H9 (cell line): ENCODE measurements around the gene BCHE. TPM values are rescaled to one million over a fixed set of nuclear protein-coding genes. Genes with fewer than 3 reads are reported as not detected.

Experiments used
- DNase-seq: peaks from one replicate; pipeline ENCODE4 v3.0.0-alpha.2; 2017
- H2AFZ ChIP-seq: one replicate; pipeline ENCODE4 v1.6.1; 2013; ENCODE audit warnings: mild to moderate bottlenecking, low read length, control low read depth, moderate library complexity
- H2AK5ac ChIP-seq: 2 replicates; pipeline ENCODE4 v1.6.1; 2013; ENCODE audit warnings: low read length, control low read depth, mixed read lengths; ENCODE audit not compliant: insufficient read length
- H2BK120ac ChIP-seq: one replicate; pipeline ENCODE4 v1.6.1; 2013; ENCODE audit warnings: low read depth, mild to moderate bottlenecking, low read length, control low read depth, inconsistent platforms; ENCODE audit not compliant: poor library complexity, severe bottlenecking
- H2BK12ac ChIP-seq: 2 replicates; pipeline ENCODE4 v1.6.1; 2013; ENCODE audit warnings: low read length, control low read depth, mixed read lengths, low read depth; ENCODE audit not compliant: insufficient read length
- H2BK15ac ChIP-seq: 2 replicates; pipeline ENCODE4 v1.6.1; 2013; ENCODE audit warnings: low read depth, low read length, control low read depth
- H2BK20ac ChIP-seq: one replicate; pipeline ENCODE4 v1.6.1; 2013; ENCODE audit warnings: low read depth, mild to moderate bottlenecking, low read length, control low read depth, inconsistent platforms; ENCODE audit not compliant: poor library complexity, severe bottlenecking
- H2BK5ac ChIP-seq: 2 replicates; pipeline ENCODE4 v1.6.1; 2013; ENCODE audit warnings: low read length, control low read depth, mixed read lengths; ENCODE audit not compliant: insufficient read length
- H3K14ac ChIP-seq: 2 replicates; pipeline ENCODE4 v1.6.1; 2013; ENCODE audit warnings: low read length, control low read depth; ENCODE audit not compliant: insufficient read depth
- H3K18ac ChIP-seq: 2 replicates; pipeline ENCODE4 v1.6.1; 2013; ENCODE audit warnings: low read depth, mild to moderate bottlenecking, mixed read lengths, low read length, control low read depth; ENCODE audit not compliant: insufficient read length
- H3K23ac ChIP-seq: 2 replicates; pipeline ENCODE4 v1.6.1; 2013; ENCODE audit warnings: low read length, control low read depth, mixed read lengths, low read depth; ENCODE audit not compliant: insufficient read length
- H3K23me2 ChIP-seq: 2 replicates; pipeline ENCODE4 v1.6.1; 2013; ENCODE audit warnings: low read depth, mild to moderate bottlenecking, mixed read lengths, low read length, control low read depth; ENCODE audit not compliant: insufficient read length, poor library complexity, severe bottlenecking
- H3K27ac ChIP-seq: 2 replicates; pipeline ENCODE4 v1.5.1; 2013; ENCODE audit warnings: low read length, control low read depth, mixed read lengths, low read depth; ENCODE audit not compliant: insufficient read length
- H3K27me3 ChIP-seq: 2 replicates; pipeline ENCODE4 v1.6.1; 2013; ENCODE audit warnings: low read length, control low read depth, inconsistent platforms; ENCODE audit not compliant: insufficient read depth
- H3K4ac ChIP-seq: 2 replicates; pipeline ENCODE4 v1.6.1; 2013; ENCODE audit warnings: low read depth, mild to moderate bottlenecking, control low read depth, inconsistent platforms, low read length, moderate library complexity
- H3K4me1 ChIP-seq: 2 replicates; pipeline ENCODE4 v1.6.1; 2013; ENCODE audit warnings: low read length, control low read depth, inconsistent platforms; ENCODE audit not compliant: insufficient read depth
- H3K4me2 ChIP-seq: 2 replicates; pipeline ENCODE4 v1.6.1; 2013; ENCODE audit warnings: low read length, control low read depth, mixed read lengths; ENCODE audit not compliant: insufficient read length, insufficient read depth
- H3K56ac ChIP-seq: 2 replicates; pipeline ENCODE4 v1.6.1; 2013; ENCODE audit warnings: low read depth, mild to moderate bottlenecking, mixed read lengths, low read length, control low read depth; ENCODE audit not compliant: insufficient read length
- H3K79me1 ChIP-seq: 2 replicates; pipeline ENCODE4 v1.6.1; 2013; ENCODE audit warnings: low read depth, mild to moderate bottlenecking, moderate library complexity, low read length, control low read depth, inconsistent platforms; ENCODE audit not compliant: insufficient read depth, poor library complexity, severe bottlenecking
- H3K79me2 ChIP-seq: 2 replicates; pipeline ENCODE4 v1.6.1; 2013; ENCODE audit warnings: low read length, control low read depth, inconsistent platforms; ENCODE audit not compliant: insufficient read depth
- H3K9ac ChIP-seq: 2 replicates; pipeline ENCODE4 v1.6.1; 2013; ENCODE audit warnings: low read length, control low read depth, mixed read lengths; ENCODE audit not compliant: insufficient read length; ENCODE audit errors: extremely low read depth
- H3K9me3 ChIP-seq: one replicate; pipeline ENCODE4 v1.6.1; 2013; ENCODE audit warnings: low read depth, low read length, inconsistent platforms; ENCODE audit not compliant: control insufficient read depth
- H3T11ph ChIP-seq: one replicate; pipeline ENCODE4 v1.6.1; 2013; ENCODE audit warnings: mild to moderate bottlenecking, low read length, control low read depth, inconsistent platforms
- H4K20me1 ChIP-seq: one replicate; pipeline ENCODE4 v1.6.1; 2013; ENCODE audit not compliant: control insufficient read depth, insufficient read length, insufficient read depth
- H4K5ac ChIP-seq: 2 replicates; pipeline ENCODE4 v1.6.1; 2013; ENCODE audit warnings: low read depth, mild to moderate bottlenecking, mixed read lengths, low read length, control low read depth; ENCODE audit not compliant: insufficient read length
- H4K8ac ChIP-seq: replicated peaks from 2 replicates; pipeline ENCODE4 v1.6.1; 2013; ENCODE audit warnings: low read length, control low read depth, mixed read lengths, low read depth; ENCODE audit not compliant: insufficient read length
- H4K91ac ChIP-seq: 2 replicates; pipeline ENCODE4 v1.6.1; 2013; ENCODE audit warnings: low read depth, mild to moderate bottlenecking, moderate library complexity, mixed read lengths, low read length, control low read depth; ENCODE audit not compliant: insufficient read length
- H3K27ac Mint-ChIP-seq, 3 experiments: 2 replicates in 2 of 3; 3 replicates in 1 of 3; pipeline ENCODE4 v1.8.0; 2020 to 2021; ENCODE audit warnings: mixed read lengths in 3 of 3, mild to moderate bottlenecking in 1 of 3, moderate library complexity in 1 of 3
- H3K27me3 Mint-ChIP-seq: 2 replicates; pipeline ENCODE4 v1.8.0; 2021; ENCODE audit warnings: low read depth, mild to moderate bottlenecking, moderate library complexity, mixed read lengths
- H3K36me3 Mint-ChIP-seq, 3 experiments: 2 replicates in 2 of 3; 3 replicates in 1 of 3; pipeline ENCODE4 v1.8.0; 2020 to 2021; ENCODE audit warnings: low read depth in 3 of 3, mixed read lengths in 3 of 3; ENCODE audit not compliant: insufficient read depth in 1 of 3
- H3K4me1 Mint-ChIP-seq, 2 experiments: 2 replicates each; pipeline ENCODE4 v1.8.0; 2020; ENCODE audit warnings: mixed read lengths in 2 of 2
- H3K4me3 Mint-ChIP-seq, 2 experiments: 2 replicates in 1 of 2; 3 replicates in 1 of 2; pipeline ENCODE4 v1.8.0; 2020 to 2021; ENCODE audit warnings: mild to moderate bottlenecking in 2 of 2, mixed read lengths in 2 of 2, moderate library complexity in 1 of 2
- H3K9me3 Mint-ChIP-seq, 2 experiments: 2 replicates in 1 of 2; 3 replicates in 1 of 2; pipeline ENCODE4 v1.8.0; 2020; ENCODE audit warnings: mild to moderate bottlenecking in 2 of 2, mixed read lengths in 2 of 2, moderate library complexity in 1 of 2
- WGBS: extraction: QIAGEN DNeasy Blood & Tissue Kit; methylation state at CpG from one replicate; pipeline ENCODE4 v1.1.7; 2013; ENCODE audit warnings: missing lambda C conversion rate, low lambda C conversion rate, mixed read lengths; ENCODE audit not compliant: insufficient read length; ENCODE audit errors: extremely low coverage; 5-methylcytosine and 5-hydroxymethylcytosine counted together
- total RNA-seq: library from RNA; stranded (reverse); gene quantifications from 2 replicates; pipeline ENCODE4 v1.2.1, GENCODE V29; 2021
- TF ChIP-seq, protein P1 (sequence below): fragments of 200-600 bp; sonication (generic); conservative IDR thresholded peaks from 3 replicates; pipeline ENCODE4 v1.8.0; 2021; ENCODE audit warnings: antibody characterized with exemption, mild to moderate bottlenecking

BCHE gene
- total RNA-seq, 1 experiment from 2014 or later = 1.4 TPM

DNA sequence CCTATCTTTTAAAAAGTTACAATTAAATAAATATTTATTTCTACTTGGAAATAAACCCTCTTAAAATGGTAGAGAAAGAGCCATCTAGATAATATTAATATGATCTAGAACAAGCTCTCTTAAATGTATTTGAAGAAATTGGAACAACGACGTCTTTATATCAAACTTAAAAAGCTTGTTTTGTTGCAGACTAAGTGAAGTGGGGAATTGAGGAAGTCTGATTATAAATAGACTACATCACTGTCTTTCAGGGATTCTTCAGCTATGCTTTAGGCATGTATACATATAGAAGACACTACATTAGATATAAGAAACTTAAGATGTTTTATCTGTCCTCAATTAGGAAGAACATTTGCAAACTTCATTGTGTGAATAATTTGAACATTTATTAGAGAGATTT, 1.8 kb downstream of the BCHE start:
- Histone ChIP-seq H3K56ac (no peak overlapping the region), H3K27me3 (no peaks in the 10 kb centered on the region), H3K27ac (no peak overlapping the region), H3K4ac (no peak overlapping the region), H3T11ph (no peak overlapping the region), H3K79me1 (no peaks in the 10 kb centered on the region), H3K79me2 (no peaks in the 10 kb centered on the region), H4K8ac (no peak overlapping the region), H2BK5ac (no peak overlapping the region), H3K14ac (no peak overlapping the region), H4K91ac (no peak overlapping the region), H3K23ac (no peak overlapping the region), H3K4me2 (no peak overlapping the region), H2BK15ac (no peak overlapping the region), H2BK20ac (no peak overlapping the region), H3K9me3 (no peaks in the 10 kb centered on the region), H4K20me1 (no peaks in the 10 kb centered on the region), H3K18ac (no peak overlapping the region), H4K5ac (no peak overlapping the region), H3K4me1 (no peaks in the 10 kb centered on the region), H2BK12ac (no peak overlapping the region), H3K9ac (no peak overlapping the region), H2BK120ac (no peak overlapping the region), H3K23me2 (no peaks in the 10 kb centered on the region), H2AFZ (no peak overlapping the region), H2AK5ac (no peak overlapping the region)
- Mint-ChIP-seq H3K27ac (no peak overlapping the region), H3K4me3 (no peak overlapping the region; a peak in 1 of 5 replicates), H3K36me3 (no peaks in the 10 kb centered on the region), H3K4me1 (peaks cover 8 to 10% of the 10 kb centered on the region in 2 experiments), H3K9me3 (no peaks in the 10 kb centered on the region), H3K27me3 (no peaks in the 10 kb centered on the region)
- WGBS = no CpG with 5 or more reads among the region's 2 CpGs
- TF ChIP-seq, protein P1, sequence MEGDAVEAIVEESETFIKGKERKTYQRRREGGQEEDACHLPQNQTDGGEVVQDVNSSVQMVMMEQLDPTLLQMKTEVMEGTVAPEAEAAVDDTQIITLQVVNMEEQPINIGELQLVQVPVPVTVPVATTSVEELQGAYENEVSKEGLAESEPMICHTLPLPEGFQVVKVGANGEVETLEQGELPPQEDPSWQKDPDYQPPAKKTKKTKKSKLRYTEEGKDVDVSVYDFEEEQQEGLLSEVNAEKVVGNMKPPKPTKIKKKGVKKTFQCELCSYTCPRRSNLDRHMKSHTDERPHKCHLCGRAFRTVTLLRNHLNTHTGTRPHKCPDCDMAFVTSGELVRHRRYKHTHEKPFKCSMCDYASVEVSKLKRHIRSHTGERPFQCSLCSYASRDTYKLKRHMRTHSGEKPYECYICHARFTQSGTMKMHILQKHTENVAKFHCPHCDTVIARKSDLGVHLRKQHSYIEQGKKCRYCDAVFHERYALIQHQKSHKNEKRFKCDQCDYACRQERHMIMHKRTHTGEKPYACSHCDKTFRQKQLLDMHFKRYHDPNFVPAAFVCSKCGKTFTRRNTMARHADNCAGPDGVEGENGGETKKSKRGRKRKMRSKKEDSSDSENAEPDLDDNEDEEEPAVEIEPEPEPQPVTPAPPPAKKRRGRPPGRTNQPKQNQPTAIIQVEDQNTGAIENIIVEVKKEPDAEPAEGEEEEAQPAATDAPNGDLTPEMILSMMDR = no peak
- no peak for DNase-seq
